RWPE2 (cell line): ENCODE results near the gene HSPB6.

Source experiments
- ATAC-seq: fragments of 200-7000 bp; cut with Tn5 transposase; 3 replicates; pipeline ENCODE4 v1.9.1; 2021; ENCODE audit warnings: low read depth
- DNase-seq: peaks from one replicate; pipeline ENCODE4 v3.0.0-alpha.2; 2020; ENCODE audit warnings: low spot score
- H3K27ac ChIP-seq: fragments of 450-650 bp; 2 replicates; pipeline ENCODE4 v1.5.1; 2017; ENCODE audit warnings: mild to moderate bottlenecking; ENCODE audit not compliant: poor library complexity, severe bottlenecking
- H3K27me3 ChIP-seq: fragments of 250-450 bp; sonication (Bioruptor Pico); 2 replicates; pipeline ENCODE4 v1.5.1; 2021; ENCODE audit warnings: mild to moderate bottlenecking, moderate library complexity; ENCODE audit not compliant: insufficient read depth, poor library complexity, severe bottlenecking
- H3K36me3 ChIP-seq: fragments of 250-450 bp; sonication (Bioruptor Pico); 2 replicates; pipeline ENCODE4 v1.5.1; 2020; ENCODE audit warnings: low read depth, mild to moderate bottlenecking, moderate library complexity
- H3K4me1 ChIP-seq: fragments of 250-450 bp; sonication (Bioruptor Pico); 2 replicates; pipeline ENCODE4 v1.5.1; 2021; ENCODE audit warnings: mild to moderate bottlenecking, moderate library complexity; ENCODE audit not compliant: insufficient read depth, poor library complexity, severe bottlenecking
- H3K4me3 ChIP-seq: fragments of 250-450 bp; sonication (Bioruptor Pico); 2 replicates; pipeline ENCODE4 v1.5.1; 2021; ENCODE audit warnings: mild to moderate bottlenecking, moderate library complexity; ENCODE audit not compliant: severe bottlenecking
- H3K9me3 ChIP-seq: fragments of 250-450 bp; sonication (Bioruptor Pico); 2 replicates; pipeline ENCODE4 v1.5.1; 2021; ENCODE audit warnings: mild to moderate bottlenecking, moderate library complexity; ENCODE audit not compliant: severe bottlenecking
- CTCF ChIP-seq: fragments of 450-650 bp; IDR thresholded peaks from one replicate; pipeline ENCODE4 v1.5.1; 2017; ENCODE audit warnings: mild to moderate bottlenecking, moderate library complexity; ENCODE audit not compliant: poor library complexity, severe bottlenecking

Gene HSPB6

GRCh38 chr19:35784503-35785338 is 27.9 kb upstream of the HSPB6 start:
- ATAC-seq = no peak
- Histone ChIP-seq H3K4me3 (no peak overlapping the region), H3K9me3 (no peaks in the 10 kb centered on the region), H3K27ac (no peak overlapping the region), H3K4me1 (no peaks in the 10 kb centered on the region), H3K27me3 (no peaks in the 10 kb centered on the region), H3K36me3 (no peaks in the 10 kb centered on the region)
- DNase-seq = no peak
- TF ChIP-seq CTCF = no peak

GRCh38 chr19:35783469-35784434 is 26.9 kb upstream of the HSPB6 start:
- no peaks in the 10 kb centered on the region for H3K27me3 ChIP-seq
- H3K9me3 ChIP-seq = no peaks in the 10 kb centered on the region
- H3K27ac ChIP-seq = no peak overlapping the region
- ATAC-seq (no peak), DNase-seq (no peak)
- no peaks in the 10 kb centered on the region for H3K36me3 ChIP-seq
- TF ChIP-seq CTCF = no peak
- H3K4me1 ChIP-seq = no peaks in the 10 kb centered on the region
- H3K4me3 ChIP-seq = no peak overlapping the region

- ATAC-seq = no peak
- Histone ChIP-seq H3K4me3 (no peak overlapping the region), H3K4me1 (no peaks in the 10 kb centered on the region), H3K27me3 (no peaks in the 10 kb centered on the region), H3K9me3 (no peaks in the 10 kb centered on the region), H3K27ac (no peak overlapping the region), H3K36me3 (no peaks in the 10 kb centered on the region)
- no peak for TF ChIP-seq CTCF
- no peak for DNase-seq
Observed at GRCh38 chr19:35782589-35782988, 25.8 kb upstream of the HSPB6 start.

GRCh38 chr19:35781650-35782049 is 24.8 kb upstream of the HSPB6 start:
- DNase-seq = no peak
- no peaks in the 10 kb centered on the region for H3K4me1 ChIP-seq
- no peak for ATAC-seq
- no peaks in the 10 kb centered on the region for H3K36me3 ChIP-seq
- no peak overlapping the region for H3K4me3 ChIP-seq
- H3K27me3 ChIP-seq = no peaks in the 10 kb centered on the region
- no peak for TF ChIP-seq CTCF
- H3K27ac ChIP-seq = no peak overlapping the region
- no peaks in the 10 kb centered on the region for H3K9me3 ChIP-seq
